Fibroblast of the aortic adventitia (primary cell): ENCODE measurements around the gene MCU. TPM values are rescaled to one million over a fixed set of nuclear protein-coding genes. Genes with fewer than 3 reads are reported as not detected.

Experiments used
- DNase-seq: peaks from one replicate; pipeline ENCODE4 v3.0.0-alpha.2; 2010; ENCODE audit warnings: low read depth
- H3K4me3 ChIP-seq: 2 replicates; pipeline ENCODE4 v1.5.1; 2011; ENCODE audit warnings: low read depth, mild to moderate bottlenecking, control low read depth, low read length, moderate library complexity
- total RNA-seq: library from RNA; depleted of rRNA; stranded (reverse); fragments of >200 nt; gene quantifications from 2 replicates; pipeline ENCODE4 v1.2.3, GENCODE V29; 2012; ENCODE audit warnings: low replicate concordance
- TF ChIP-seq, protein P1 (sequence below): IDR thresholded peaks from 2 replicates; pipeline ENCODE4 v1.5.1; 2011; ENCODE audit warnings: mild to moderate bottlenecking, low read length, control low read depth, inconsistent platforms; ENCODE audit not compliant: insufficient read depth

Gene MCU
- total RNA-seq, 1 donor: 32.5 TPM

- no peak for DNase-seq
- H3K4me3 ChIP-seq: no peak overlapping the region
- TF ChIP-seq, protein P1, sequence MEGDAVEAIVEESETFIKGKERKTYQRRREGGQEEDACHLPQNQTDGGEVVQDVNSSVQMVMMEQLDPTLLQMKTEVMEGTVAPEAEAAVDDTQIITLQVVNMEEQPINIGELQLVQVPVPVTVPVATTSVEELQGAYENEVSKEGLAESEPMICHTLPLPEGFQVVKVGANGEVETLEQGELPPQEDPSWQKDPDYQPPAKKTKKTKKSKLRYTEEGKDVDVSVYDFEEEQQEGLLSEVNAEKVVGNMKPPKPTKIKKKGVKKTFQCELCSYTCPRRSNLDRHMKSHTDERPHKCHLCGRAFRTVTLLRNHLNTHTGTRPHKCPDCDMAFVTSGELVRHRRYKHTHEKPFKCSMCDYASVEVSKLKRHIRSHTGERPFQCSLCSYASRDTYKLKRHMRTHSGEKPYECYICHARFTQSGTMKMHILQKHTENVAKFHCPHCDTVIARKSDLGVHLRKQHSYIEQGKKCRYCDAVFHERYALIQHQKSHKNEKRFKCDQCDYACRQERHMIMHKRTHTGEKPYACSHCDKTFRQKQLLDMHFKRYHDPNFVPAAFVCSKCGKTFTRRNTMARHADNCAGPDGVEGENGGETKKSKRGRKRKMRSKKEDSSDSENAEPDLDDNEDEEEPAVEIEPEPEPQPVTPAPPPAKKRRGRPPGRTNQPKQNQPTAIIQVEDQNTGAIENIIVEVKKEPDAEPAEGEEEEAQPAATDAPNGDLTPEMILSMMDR: no peak
Measured at GRCh38 chr10:72653383-72654096, 38.4 kb upstream of the MCU start.

- DNase-seq: no peak
- TF ChIP-seq, protein P1: no peak
- H3K4me3 ChIP-seq: no peak overlapping the region
Measured at GRCh38 chr10:72654720-72655119, 37.2 kb upstream of the MCU start.

- no peak for DNase-seq
- no peak overlapping the region for H3K4me3 ChIP-seq
- TF ChIP-seq, protein P1: no peak
Measured at GRCh38 chr10:72658696-72659400, 33.1 kb upstream of the MCU start.

- TF ChIP-seq, protein P1: no peak
- no peak overlapping the region for H3K4me3 ChIP-seq
- DNase-seq: no peak
Measured at GRCh38 chr10:72659694-72660093, 32.2 kb upstream of the MCU start.

- no peak for DNase-seq
Measured at GRCh38 chr10:72660220-72660619, 31.7 kb upstream of the MCU start.

DNA sequence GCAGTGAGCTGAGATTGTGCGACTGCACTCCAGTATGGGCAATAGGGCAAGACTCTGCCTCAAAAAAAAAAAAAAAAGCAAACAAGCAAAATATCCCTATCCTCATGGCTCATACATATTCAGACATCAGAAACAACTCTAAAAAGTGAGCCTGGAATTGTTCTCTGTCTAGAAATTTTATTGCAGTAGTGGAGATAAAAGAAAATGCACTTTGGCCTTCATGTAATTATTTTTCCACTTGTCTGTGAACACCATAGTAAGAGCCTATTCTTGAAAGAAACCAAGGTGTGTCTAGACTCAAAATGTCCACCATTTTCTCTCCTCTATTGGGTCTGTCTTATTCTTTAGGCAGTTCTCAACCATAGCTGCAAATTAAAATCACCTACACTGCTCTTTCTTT, 30.5 kb upstream of the MCU start:
- TF ChIP-seq, protein P1: no peak
- no peak overlapping the region for H3K4me3 ChIP-seq

More at GRCh38 chr10:72660220-72660619, 31.7 kb upstream of the MCU start:
- TF ChIP-seq, protein P1: no peak
- no peak overlapping the region for H3K4me3 ChIP-seq

More for the DNA sequence above, 30.5 kb upstream of the MCU start:
- DNase-seq: no peak
